ENCODE results near the gene DIS3L2.

DNA sequence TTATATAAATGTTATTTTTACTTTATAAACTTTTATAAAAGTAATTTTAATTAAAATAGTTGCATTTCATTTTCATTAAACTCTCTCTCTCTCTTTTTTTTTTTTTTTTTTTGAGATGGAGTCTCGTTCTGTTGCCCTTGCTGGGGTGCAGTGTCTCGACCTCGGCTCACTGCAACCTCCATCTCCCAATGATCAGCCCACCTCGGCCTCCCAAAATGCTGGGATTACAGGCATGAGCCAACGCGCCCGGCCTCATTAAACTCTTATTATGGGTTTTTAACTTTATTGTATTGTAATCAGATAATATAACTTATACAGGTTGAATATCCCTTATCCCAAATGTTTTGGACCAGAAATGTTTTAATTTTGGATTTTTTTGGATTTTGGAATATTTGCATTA lies 24.5 kb upstream of the DIS3L2 start:
- TF ChIP-seq, protein P1, sequence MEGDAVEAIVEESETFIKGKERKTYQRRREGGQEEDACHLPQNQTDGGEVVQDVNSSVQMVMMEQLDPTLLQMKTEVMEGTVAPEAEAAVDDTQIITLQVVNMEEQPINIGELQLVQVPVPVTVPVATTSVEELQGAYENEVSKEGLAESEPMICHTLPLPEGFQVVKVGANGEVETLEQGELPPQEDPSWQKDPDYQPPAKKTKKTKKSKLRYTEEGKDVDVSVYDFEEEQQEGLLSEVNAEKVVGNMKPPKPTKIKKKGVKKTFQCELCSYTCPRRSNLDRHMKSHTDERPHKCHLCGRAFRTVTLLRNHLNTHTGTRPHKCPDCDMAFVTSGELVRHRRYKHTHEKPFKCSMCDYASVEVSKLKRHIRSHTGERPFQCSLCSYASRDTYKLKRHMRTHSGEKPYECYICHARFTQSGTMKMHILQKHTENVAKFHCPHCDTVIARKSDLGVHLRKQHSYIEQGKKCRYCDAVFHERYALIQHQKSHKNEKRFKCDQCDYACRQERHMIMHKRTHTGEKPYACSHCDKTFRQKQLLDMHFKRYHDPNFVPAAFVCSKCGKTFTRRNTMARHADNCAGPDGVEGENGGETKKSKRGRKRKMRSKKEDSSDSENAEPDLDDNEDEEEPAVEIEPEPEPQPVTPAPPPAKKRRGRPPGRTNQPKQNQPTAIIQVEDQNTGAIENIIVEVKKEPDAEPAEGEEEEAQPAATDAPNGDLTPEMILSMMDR (IDR thresholded peaks at IDR 0.05; ENCODE audit: insufficient read depth, low read depth, low read length), result no peak
- no peak for TF ChIP-seq EZH2 (IDR thresholded peaks at IDR 0.05; ENCODE audit: insufficient read depth, low read length)
